Lung (tissue), 12 donors: Measurements from ENCODE around the gene UAP1L1. TPM values are rescaled to one million over a fixed set of nuclear protein-coding genes. Genes with fewer than 3 reads are reported as not detected.

Experiments
- ATAC-seq: fragments of 200-7000 bp; cut with Tn5 transposase; one replicate; pipeline ENCODE4 v1.9.1; 2020; ENCODE audit warnings: moderate number of reproducible peaks; ENCODE audit not compliant: insufficient read depth, low FRiP score
- DNase-seq, 3 donors: peaks; one replicate each; pipeline ENCODE4 v3.0.0-alpha.2; 2013 to 2017
- H3K27ac ChIP-seq, 2 donors: one replicate each; pipeline ENCODE4 v1.5.1; 2013; ENCODE audit warnings: mild to moderate bottlenecking in 2 of 2, moderate library complexity in 2 of 2, control low read depth in 1 of 2, inconsistent platforms in 1 of 2, low read depth in 1 of 2, low read length in 1 of 2
- H3K27me3 ChIP-seq, 3 donors: one replicate each; pipeline ENCODE4 v1.5.1; 2013; ENCODE audit warnings: low read length in 2 of 3; ENCODE audit not compliant: control insufficient read depth in 3 of 3, insufficient read depth in 3 of 3
- H3K36me3 ChIP-seq, 4 donors: one replicate each; pipeline ENCODE4 v1.5.1; 2013; ENCODE audit warnings: low read length in 4 of 4, mild to moderate bottlenecking in 1 of 4, moderate library complexity in 1 of 4; ENCODE audit not compliant: control insufficient read depth in 4 of 4, insufficient read depth in 4 of 4
- H3K4me1 ChIP-seq, 5 donors: one replicate each; pipeline ENCODE4 v1.5.1; 2013; ENCODE audit warnings: low read length in 5 of 5, mild to moderate bottlenecking in 2 of 5, moderate library complexity in 1 of 5; ENCODE audit not compliant: control insufficient read depth in 5 of 5, insufficient read depth in 5 of 5
- H3K4me3 ChIP-seq: one replicate; pipeline ENCODE4 v1.5.1; 2013; ENCODE audit warnings: mild to moderate bottlenecking, control low read depth, moderate library complexity
- H3K9ac ChIP-seq, 2 donors: one replicate each; pipeline ENCODE4 v1.5.1; 2013; ENCODE audit warnings: low read length in 2 of 2, control low read depth in 1 of 2; ENCODE audit not compliant: insufficient read depth in 1 of 2
- H3K9me3 ChIP-seq, 4 donors: one replicate each; pipeline ENCODE4 v1.5.1; 2013; ENCODE audit warnings: low read length in 3 of 4, mild to moderate bottlenecking in 1 of 4, moderate library complexity in 1 of 4; ENCODE audit not compliant: control insufficient read depth in 4 of 4, insufficient read depth in 3 of 4
- CTCF ChIP-seq: IDR thresholded peaks from 2 replicates; pipeline ENCODE4 v1.5.1; 2012; ENCODE audit warnings: mild to moderate bottlenecking; ENCODE audit errors: control extremely low read depth, extremely low read depth
- WGBS, 2 donors: extraction: QIAGEN DNeasy Blood & Tissue Kit; methylation state at CpG; one replicate each; pipeline ENCODE4 v1.1.7; 2013; 5-methylcytosine and 5-hydroxymethylcytosine counted together
- polyA plus RNA-seq, 2 donors: library from polyadenylated mRNA; stranded (reverse); fragments of 200-250 nt; gene quantifications; one replicate each; pipeline ENCODE4 v1.2.1, GENCODE V29; 2013
- total RNA-seq, 2 donors: library from RNA; depleted of rRNA in 1 of 2; stranded (reverse); fragments of >200 nt in 1 of 2; gene quantifications; one replicate each; pipeline ENCODE4 v1.2.1, GENCODE V29; 2014 to 2021
- donor health status: control.
- donor health status: control.
- donor health status: Bipolar disorder and iron deficiency.
- donor health status: healthy.
- donor health status: DM: yes; HTN: yes; CAD: no.

The UAP1L1 gene
- total and polyA plus RNA-seq, 4 donors: 12.2 to 35.5 (median 17.1) TPM

GRCh38 chr9:137030006-137030405, 47.3 kb upstream of the UAP1L1 start:
- H3K4me1 ChIP-seq: peaks cover 0 to 17% (median 7%) of the 10 kb centered on the region in 5 donors

GRCh38 chr9:137030538-137031527, 46.5 kb upstream of the UAP1L1 start:
- 55 to 75% methylated on average over 65 of the region's 65 CpGs for WGBS, 2 donors
- H3K36me3 ChIP-seq: no peaks in the 10 kb centered on the region
- ATAC-seq (no peak), DNase-seq (no peak)
- H3K9ac ChIP-seq: no peak overlapping the region
- H3K27me3 ChIP-seq: peaks cover 0 to 3% (median 0%) of the 10 kb centered on the region in 3 donors
- peaks cover 0 to 19% (median 4%) of the 10 kb centered on the region in 5 donors for H3K4me1 ChIP-seq
- no peaks in the 10 kb centered on the region for H3K9me3 ChIP-seq
- TF ChIP-seq CTCF: no peak
- H3K27ac ChIP-seq: peak overlapping the region in 1 of 2 donors; percentile 27
- H3K4me3 ChIP-seq: no peak overlapping the region

More at GRCh38 chr9:137030006-137030405, 47.3 kb upstream of the UAP1L1 start:
- DNase-seq (no peak), ATAC-seq (no peak)
- TF ChIP-seq CTCF: no peak
- Histone ChIP-seq H3K27me3 (peaks cover 0 to 3% (median 0%) of the 10 kb centered on the region in 3 donors), H3K4me3 (no peak overlapping the region), H3K27ac (peak overlapping the region in 1 of 2 donors; percentile 34), H3K9ac (no peak overlapping the region), H3K9me3 (no peaks in the 10 kb centered on the region), H3K36me3 (no peaks in the 10 kb centered on the region)
- WGBS, 2 donors: 34 to 65% methylated on average over 15 of the region's 15 CpGs

- Histone ChIP-seq H3K4me1 (peaks cover 0 to 18% (median 4%) of the 10 kb centered on the region in 5 donors), H3K9ac (no peak within 1 kb of the TSS), H3K9me3 (no peaks in the 10 kb centered on the region), H3K36me3 (no peaks in the 10 kb centered on the region), H3K4me3 (no peak within 1 kb of the TSS), H3K27me3 (peaks cover 0 to 3% (median 0%) of the 10 kb centered on the region in 3 donors), H3K27ac (peak within 1 kb of the TSS in 1 of 2 donors; percentile 27)
- no peak for DNase-seq
- WGBS, 2 donors: 29 to 54% methylated on average over 16 of the region's 16 CpGs
- no peak for TF ChIP-seq CTCF
- no peak for ATAC-seq
Measured at GRCh38 chr9:137031904-137032640, 45.2 kb upstream of the UAP1L1 start, which contains the start of gene FUT7. TSS of gene FUT7 (minus strand) at chr9:137032088. CDS start at chr9:137031991, 97 bp downstream.
